Stimulated activated CD8-positive, alpha-beta memory T cell treated with anti-CD3 and anti-CD28 coated beads, Interleukin-15, amount 100 ng/mL, for 48 hours (primary cell): ENCODE data around the gene SERTAD2.

ENCODE experiments used
- DNase-seq, 2 donors: peaks; one replicate each; pipeline ENCODE4 v3.0.0-alpha.2; 2020; ENCODE audit warnings: low read depth in 2 of 2

SERTAD2 gene

GRCh38 chr2:64582774-64583340 lies 70.9 kb downstream of the SERTAD2 start:
- DNase-seq: no peak

GRCh38 chr2:64581777-64582539 lies 71.8 kb downstream of the SERTAD2 start:
- no peak for DNase-seq
